Muscle of leg (tissue), 11 donors: ENCODE results near the gene CAPN5. TPM values are rescaled to one million over a fixed set of nuclear protein-coding genes. Genes with fewer than 3 reads are reported as not detected.

Experiments used
- DNase-seq: peaks from one replicate; pipeline ENCODE4 v3.0.0; 2013
- H3K27ac ChIP-seq: one replicate; pipeline ENCODE4 v1.5.1; 2013; ENCODE audit warnings: mild to moderate bottlenecking, low read length, control low read depth
- H3K27me3 ChIP-seq: one replicate; pipeline ENCODE4 v1.6.1; 2013; ENCODE audit warnings: low read length; ENCODE audit not compliant: control insufficient read depth, insufficient read depth
- H3K36me3 ChIP-seq: one replicate; pipeline ENCODE4 v1.6.1; 2013; ENCODE audit warnings: low read length; ENCODE audit not compliant: control insufficient read depth, insufficient read depth
- H3K4me1 ChIP-seq: one replicate; pipeline ENCODE4 v1.6.1; 2013; ENCODE audit warnings: low read length; ENCODE audit not compliant: control insufficient read depth, insufficient read depth
- H3K4me3 ChIP-seq: one replicate; pipeline ENCODE4 v1.5.1; 2013; ENCODE audit warnings: low read length, control low read depth
- H3K9me3 ChIP-seq: replicated peaks from 2 replicates; pipeline ENCODE4 v1.6.1; 2013; ENCODE audit warnings: low read depth, low read length; ENCODE audit not compliant: control insufficient read depth
- WGBS: methylation state at CpG from one replicate; pipeline ENCODE4 v1.1.5; 2013; ENCODE audit warnings: missing lambda C conversion rate; ENCODE audit not compliant: insufficient coverage; 5-methylcytosine and 5-hydroxymethylcytosine counted together
- polyA plus RNA-seq, 8 donors: library from polyadenylated mRNA; unstranded; fragments of 120-200 nt; gene quantifications; one replicate each; pipeline versions ENCODE4 v1.2.1 to v1.2.3, GENCODE V29; 2013; ENCODE audit warnings: inconsistent platforms in 1 of 8, low replicate concordance in 1 of 8; ENCODE audit not compliant: insufficient read length in 8 of 8, insufficient read depth in 1 of 8
- total RNA-seq: library from RNA; stranded (reverse); fragments of 120-200 nt; gene quantifications from one replicate; pipeline ENCODE4 v1.2.4, GENCODE V29; 2013

The CAPN5 gene
- total and polyA plus RNA-seq, 9 donors = 6.2 to 17.8 (median 12.1) TPM

DNA sequence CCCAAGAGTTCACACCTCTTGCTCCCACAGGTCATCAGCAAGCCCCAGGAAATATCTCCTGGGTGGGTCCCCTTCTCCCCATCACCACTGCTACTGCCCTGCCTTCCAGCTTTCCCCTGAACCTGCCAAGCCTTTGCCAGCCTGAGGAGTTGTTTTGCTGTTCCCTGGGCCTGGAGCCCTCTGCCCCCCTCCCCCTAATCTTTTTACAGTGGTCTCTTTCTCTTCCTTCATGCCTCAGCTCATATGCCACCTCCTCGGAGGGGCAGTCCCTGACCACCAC lies 80.2 kb downstream of the CAPN5 start:
- Histone ChIP-seq H3K36me3 (no peaks in the 10 kb centered on the region), H3K9me3 (no peaks in the 10 kb centered on the region), H3K4me3 (no peak overlapping the region), H3K27ac (no peak overlapping the region), H3K4me1 (peaks cover 40% of the 10 kb centered on the region), H3K27me3 (peaks cover 15% of the 10 kb centered on the region)
- 50% methylated on average over 1 of the region's 1 CpG for whole genome bisulfite sequencing
- DNase-seq = no peak

GRCh38 chr11:77147668-77148321 lies 81.0 kb downstream of the CAPN5 start:
- Histone ChIP-seq H3K27ac (no peak overlapping the region), H3K9me3 (no peaks in the 10 kb centered on the region), H3K4me3 (no peak overlapping the region), H3K36me3 (no peaks in the 10 kb centered on the region), H3K27me3 (peaks cover 13% of the 10 kb centered on the region), H3K4me1 (peaks cover 47% of the 10 kb centered on the region)
- WGBS = 13% methylated on average over 37 of the region's 47 CpGs
- DNase-seq = no peak

DNA sequence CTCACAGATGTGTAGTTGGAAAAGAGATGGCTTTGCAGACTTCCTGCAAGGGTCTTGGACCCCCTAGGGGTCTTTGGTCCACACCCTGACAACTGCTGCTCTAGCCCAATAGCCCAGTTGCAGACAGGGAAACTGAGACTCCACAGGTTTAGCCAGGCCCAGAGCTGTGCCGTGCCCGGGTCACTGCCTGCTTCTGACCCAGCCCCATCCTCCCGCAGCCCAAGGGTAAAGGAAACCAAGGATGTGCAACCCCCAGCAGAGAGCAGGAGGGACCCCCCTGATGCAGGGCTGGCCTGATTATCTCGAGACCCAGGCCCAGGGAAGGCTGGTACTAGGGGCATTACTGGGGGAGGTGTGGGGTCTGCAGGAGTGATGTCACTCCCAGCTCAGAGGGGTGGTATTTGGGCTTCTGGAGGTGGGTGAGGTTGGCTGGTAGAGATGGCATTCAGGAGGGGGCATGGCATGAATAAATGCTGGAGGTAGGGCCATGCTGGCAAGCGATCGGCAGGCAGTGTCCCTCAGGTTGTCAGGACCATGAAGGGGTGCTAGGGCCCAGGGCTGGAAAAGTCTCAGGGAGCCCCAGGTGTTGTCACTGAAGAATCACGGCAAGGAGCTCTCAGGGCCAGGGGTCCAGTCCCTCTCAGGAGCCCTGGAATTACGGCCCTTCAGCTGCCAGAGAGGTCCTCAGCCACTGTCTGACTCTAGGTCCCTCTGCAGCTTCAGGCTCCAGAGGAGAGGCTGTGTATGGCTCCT lies 82.4 kb downstream of the CAPN5 start:
- H3K27me3 ChIP-seq = peaks cover 13% of the 10 kb centered on the region
- no peak overlapping the region for H3K4me3 ChIP-seq
- H3K27ac ChIP-seq = no peak overlapping the region
- H3K9me3 ChIP-seq = no peaks in the 10 kb centered on the region
- peaks cover 59% of the 10 kb centered on the region for H3K4me1 ChIP-seq
- DNase-seq = no peak
- WGBS = 83% methylated on average over 8 of the region's 8 CpGs
- no peaks in the 10 kb centered on the region for H3K36me3 ChIP-seq

DNA sequence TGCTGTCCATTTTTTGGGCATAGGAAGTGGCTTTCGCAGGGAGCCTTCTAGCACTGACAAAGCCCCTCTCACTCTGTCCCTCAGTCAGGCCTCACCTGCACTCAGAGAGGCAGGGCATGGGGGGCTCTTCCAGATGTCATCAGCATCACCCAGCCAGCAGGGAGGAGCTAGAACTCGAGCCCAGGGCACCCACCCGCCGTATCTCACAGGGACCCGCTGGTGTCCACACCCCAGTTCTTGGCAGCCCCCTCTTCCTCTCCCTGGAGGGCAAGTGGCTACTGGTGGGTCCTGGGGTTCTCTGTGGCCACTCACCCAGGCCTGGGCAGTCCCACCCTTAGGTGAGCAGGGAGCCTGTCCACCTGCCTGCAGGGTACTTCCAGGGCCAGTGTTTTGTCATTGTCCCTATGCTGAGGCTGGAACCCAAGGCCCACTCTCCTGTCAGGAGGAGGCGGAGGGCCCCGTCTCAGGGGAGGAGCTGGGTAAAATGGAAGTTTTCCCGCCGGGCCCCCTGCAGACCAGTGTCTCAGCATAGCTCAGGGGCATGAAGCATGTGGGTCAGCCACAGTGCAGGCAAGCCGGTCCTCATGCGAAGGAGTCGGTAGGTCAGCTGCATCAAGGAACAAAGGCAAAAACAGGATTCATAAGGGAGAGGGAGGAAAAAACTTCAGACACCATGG lies 83.1 kb downstream of the CAPN5 start:
- 72% methylated on average over 11 of the region's 12 CpGs for WGBS
- no peaks in the 10 kb centered on the region for H3K36me3 ChIP-seq
- H3K4me3 ChIP-seq = no peak overlapping the region
- H3K27me3 ChIP-seq = peaks cover 13% of the 10 kb centered on the region
- H3K27ac ChIP-seq = no peak overlapping the region
- peaks cover 59% of the 10 kb centered on the region for H3K4me1 ChIP-seq
- no peaks in the 10 kb centered on the region for H3K9me3 ChIP-seq
- no peak for DNase-seq

DNA sequence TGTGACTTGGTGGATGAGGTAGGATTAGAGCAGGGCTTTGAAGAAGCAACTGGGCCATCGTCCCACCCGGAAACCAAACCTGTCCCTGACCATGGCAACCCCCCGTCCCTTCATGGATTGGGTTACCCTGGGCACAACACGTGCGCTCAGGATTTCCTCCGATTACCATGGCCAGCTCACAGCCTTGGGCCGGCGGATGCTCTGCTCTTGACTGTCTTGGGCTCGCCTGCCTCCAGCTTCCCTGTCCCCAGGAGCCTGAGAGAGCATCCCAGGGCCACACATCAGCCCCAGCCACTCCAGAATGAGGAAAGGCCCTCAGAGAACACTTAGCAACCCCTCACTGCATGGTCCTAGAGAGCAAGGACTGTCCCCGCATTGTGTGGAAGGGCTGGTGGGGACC lies 84.1 kb downstream of the CAPN5 start:
- Histone ChIP-seq H3K4me3 (no peak overlapping the region), H3K27me3 (peaks cover 13% of the 10 kb centered on the region), H3K27ac (no peak overlapping the region), H3K36me3 (no peaks in the 10 kb centered on the region), H3K4me1 (peaks cover 67% of the 10 kb centered on the region), H3K9me3 (no peaks in the 10 kb centered on the region)
- WGBS = 78% methylated on average over 7 of the region's 10 CpGs
- no peak for DNase-seq

DNA sequence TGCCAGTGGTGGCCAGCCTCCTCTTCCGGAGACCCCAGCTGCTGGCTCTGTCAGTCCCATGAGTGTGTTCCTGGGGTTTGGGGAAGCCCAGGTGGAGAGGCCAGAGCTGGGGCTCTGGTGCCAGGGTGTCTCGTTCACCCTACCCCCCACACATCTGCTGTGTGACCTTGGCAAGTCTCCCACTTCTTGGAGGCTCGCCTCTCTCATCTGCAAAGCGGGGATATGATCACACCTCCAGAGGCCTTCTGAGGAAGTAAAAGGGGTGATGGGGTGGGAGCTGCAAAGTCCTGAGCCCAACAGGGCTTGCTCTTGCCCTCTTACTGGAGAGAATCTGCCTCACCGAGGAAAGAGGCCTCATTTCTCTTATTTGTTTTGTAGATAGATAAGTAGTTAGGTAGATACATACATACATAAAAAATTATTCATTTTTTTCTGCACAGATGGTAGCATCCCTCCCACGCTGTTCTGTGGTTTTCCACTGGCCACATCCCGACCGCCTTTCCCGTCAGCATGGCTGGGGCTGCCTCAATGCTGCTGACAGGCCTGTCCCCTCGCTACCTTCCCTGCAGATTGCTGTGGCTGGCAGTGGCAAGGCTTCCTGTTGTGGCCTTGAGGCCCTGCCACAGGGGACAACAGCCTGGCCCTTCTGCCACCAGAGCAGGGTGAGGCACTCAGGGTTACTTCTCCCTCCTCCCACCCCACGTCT lies 85.2 kb downstream of the CAPN5 start:
- H3K27ac ChIP-seq = no peak overlapping the region
- WGBS = 47% methylated on average over 5 of the region's 11 CpGs
- peaks cover 6% of the 10 kb centered on the region for H3K27me3 ChIP-seq
- peaks cover 58% of the 10 kb centered on the region for H3K4me1 ChIP-seq
- no peaks in the 10 kb centered on the region for H3K36me3 ChIP-seq
- no peak for DNase-seq
- H3K4me3 ChIP-seq = no peak overlapping the region
- H3K9me3 ChIP-seq = no peaks in the 10 kb centered on the region

GRCh38 chr11:77152846-77153245 lies 86.1 kb downstream of the CAPN5 start:
- DNase-seq = peak; percentile 65
- peaks cover 52% of the 10 kb centered on the region for H3K4me1 ChIP-seq
- 61% methylated on average over 6 of the region's 6 CpGs for WGBS
- H3K36me3 ChIP-seq = no peaks in the 10 kb centered on the region
- no peaks in the 10 kb centered on the region for H3K9me3 ChIP-seq
- H3K4me3 ChIP-seq = no peak overlapping the region
- H3K27ac ChIP-seq = no peak overlapping the region
- H3K27me3 ChIP-seq = peaks cover 2% of the 10 kb centered on the region

DNA sequence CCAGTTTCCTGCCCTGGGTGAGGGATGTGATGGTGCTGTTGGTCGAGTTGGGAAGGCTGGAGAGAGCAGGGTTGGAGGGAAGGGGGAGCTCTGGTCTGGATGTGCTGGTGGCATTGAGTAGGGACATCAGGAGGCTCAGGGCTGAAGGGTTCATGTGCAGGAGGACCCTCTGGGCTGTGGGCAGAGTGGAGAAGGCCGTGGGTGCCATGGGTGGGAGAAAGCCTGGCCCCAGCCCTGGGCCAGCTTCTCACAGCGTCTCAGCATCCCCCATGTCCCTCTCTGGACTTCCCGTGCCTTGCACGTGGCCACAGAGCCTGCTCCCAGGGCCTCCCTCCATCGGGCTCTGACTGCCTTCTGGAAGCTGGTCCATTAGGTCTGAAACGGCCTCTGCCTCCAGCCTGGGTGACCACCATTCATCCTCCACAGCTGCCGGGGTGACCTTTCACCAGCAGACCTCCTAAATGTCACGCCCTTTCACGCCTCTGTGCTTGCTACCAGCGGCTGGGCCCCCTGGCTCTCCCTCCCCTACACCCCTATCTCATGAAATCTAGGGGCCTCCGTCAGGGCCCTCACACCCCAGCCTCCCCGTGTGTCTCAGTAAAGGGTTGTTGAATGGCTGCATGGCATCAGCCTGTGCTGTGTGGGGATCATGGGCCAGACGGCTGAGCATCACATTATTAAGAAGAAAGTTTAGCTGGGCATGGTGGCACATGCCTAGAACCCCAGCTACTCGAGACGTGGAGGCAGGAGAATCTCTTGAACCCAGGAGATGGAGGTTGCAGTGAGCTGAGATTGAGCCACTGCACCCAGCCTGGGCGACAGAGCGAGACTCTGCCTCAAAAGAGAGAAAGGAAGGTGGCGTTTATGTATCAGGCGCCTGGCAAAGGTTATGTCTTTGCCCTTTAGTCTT lies 86.8 kb downstream of the CAPN5 start:
- DNase-seq = no peak

GRCh38 chr11:77154381-77155081 lies 87.8 kb downstream of the CAPN5 start:
- 75% methylated on average over 3 of the region's 10 CpGs for WGBS
- H3K4me3 ChIP-seq = no peak overlapping the region
- H3K4me1 ChIP-seq = peaks cover 48% of the 10 kb centered on the region
- DNase-seq = peak; percentile 79
- H3K36me3 ChIP-seq = no peaks in the 10 kb centered on the region
- no peaks in the 10 kb centered on the region for H3K27me3 ChIP-seq
- H3K27ac ChIP-seq = no peak overlapping the region
- no peaks in the 10 kb centered on the region for H3K9me3 ChIP-seq

More for the DNA sequence above, 86.8 kb downstream of the CAPN5 start:
- Histone ChIP-seq H3K27ac (no peak overlapping the region), H3K36me3 (no peaks in the 10 kb centered on the region), H3K9me3 (no peaks in the 10 kb centered on the region), H3K4me1 (peaks cover 48% of the 10 kb centered on the region), H3K4me3 (no peak overlapping the region), H3K27me3 (no peaks in the 10 kb centered on the region)
- 68% methylated on average over 15 of the region's 20 CpGs for WGBS
